Stimulated activated naive CD8-positive, alpha-beta T cell treated with anti-CD3 and anti-CD28 coated beads, Interleukin-15, Interleukin-2, amounts not matched to agents 100 U/mL and 50 U/mL, for 24 hours (primary cell): ENCODE measurements around the gene ST8SIA2.

Experiments
- ATAC-seq: fragments of 150-1000 bp; cut with Tn5 transposase; one replicate; pipeline ENCODE4 v1.10.0; 2021
- DNase-seq: peaks from one replicate; pipeline ENCODE4 v3.0.0; 2021

The ST8SIA2 gene

GRCh38 chr15:92399271-92399950, 5.7 kb downstream of the ST8SIA2 start:
- DNase-seq (no peak), ATAC-seq (no peak)

DNA sequence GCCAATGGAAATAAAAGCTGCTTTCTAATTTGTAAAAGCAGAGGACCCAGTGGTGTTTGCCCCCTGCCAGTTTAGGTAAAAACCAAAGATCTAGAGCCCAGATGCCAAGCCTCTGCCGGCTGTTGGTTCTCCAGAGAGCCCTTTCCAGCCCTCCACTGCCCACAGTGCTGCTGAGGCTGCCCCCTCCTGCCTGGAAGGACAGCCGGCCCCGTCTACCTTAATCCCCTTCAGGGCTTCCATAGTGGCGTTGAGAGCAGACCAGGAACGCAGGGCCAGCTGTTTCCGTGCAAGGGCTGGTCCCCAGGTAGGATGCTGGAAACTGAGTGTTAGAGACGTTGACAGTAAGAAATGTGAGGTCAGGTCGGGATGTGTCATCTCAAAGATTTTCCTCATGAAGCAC, 6.9 kb downstream of the ST8SIA2 start:
- no peak for ATAC-seq
- DNase-seq = no peak

GRCh38 chr15:92400980-92401787, 7.5 kb downstream of the ST8SIA2 start:
- no peak for ATAC-seq
- DNase-seq = no peak

GRCh38 chr15:92402751-92403150, 9.1 kb downstream of the ST8SIA2 start:
- DNase-seq (no peak), ATAC-seq (no peak)

DNA sequence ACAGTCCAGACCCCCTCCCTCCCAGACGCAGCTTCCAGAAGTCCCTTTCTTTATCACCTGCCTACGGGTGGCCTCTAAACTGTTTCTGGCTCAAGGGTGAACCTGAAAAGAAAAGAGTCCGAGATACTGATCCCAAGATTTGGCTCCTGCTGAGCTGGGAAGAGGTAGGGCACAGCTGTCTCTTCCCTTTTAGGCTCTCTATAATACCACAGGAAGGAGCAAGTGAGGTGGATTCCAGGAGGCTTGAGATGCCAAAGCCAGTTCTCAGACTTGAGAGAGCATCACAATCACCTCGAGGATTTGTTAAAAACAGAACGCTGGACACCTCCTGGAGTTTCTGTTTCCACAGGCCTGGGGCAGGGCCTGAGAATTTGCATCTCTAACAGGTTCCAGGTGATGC, 12.3 kb downstream of the ST8SIA2 start:
- DNase-seq (no peak), ATAC-seq (no peak)

GRCh38 chr15:92407321-92407720, 13.6 kb downstream of the ST8SIA2 start:
- ATAC-seq (no peak), DNase-seq (no peak)

GRCh38 chr15:92407916-92408315, 14.2 kb downstream of the ST8SIA2 start:
- ATAC-seq = no peak
- no peak for DNase-seq

GRCh38 chr15:92409006-92409405, 15.3 kb downstream of the ST8SIA2 start:
- no peak for ATAC-seq
- no peak for DNase-seq

GRCh38 chr15:92409521-92409920, 15.8 kb downstream of the ST8SIA2 start:
- no peak for ATAC-seq
- DNase-seq = no peak

- DNase-seq = no peak
- no peak for ATAC-seq
Measured at GRCh38 chr15:92410537-92410936, 16.9 kb downstream of the ST8SIA2 start.

- no peak for DNase-seq
- ATAC-seq = no peak
Measured at GRCh38 chr15:92411256-92411655, 17.6 kb downstream of the ST8SIA2 start.

GRCh38 chr15:92413510-92413909, 19.8 kb downstream of the ST8SIA2 start:
- ATAC-seq (no peak), DNase-seq (no peak)

- no peak for ATAC-seq
- DNase-seq = no peak
Measured at GRCh38 chr15:92415639-92416297, 22.1 kb downstream of the ST8SIA2 start.

DNA sequence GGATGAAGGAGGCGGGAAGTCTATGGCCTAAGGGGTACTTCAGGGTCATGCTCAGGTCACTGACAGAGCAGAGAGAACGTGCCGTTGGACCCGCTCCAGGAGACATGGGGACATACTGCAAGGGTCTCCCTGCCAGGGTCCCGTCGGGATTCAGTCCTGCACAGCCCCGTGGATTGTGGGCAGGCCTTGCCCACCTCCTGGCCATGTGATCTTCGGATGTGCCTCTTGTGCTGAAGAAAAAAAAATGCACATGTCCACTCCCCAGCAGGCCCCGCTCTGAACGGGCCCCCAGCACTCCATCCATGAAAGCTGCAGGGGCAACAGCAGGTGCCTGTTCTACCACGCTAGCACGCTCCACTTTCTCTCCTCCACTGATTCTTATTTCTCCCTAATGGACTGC, 22.9 kb downstream of the ST8SIA2 start:
- DNase-seq (no peak), ATAC-seq (no peak)

- DNase-seq = no peak
- no peak for ATAC-seq
Measured at GRCh38 chr15:92417716-92418115, 24.0 kb downstream of the ST8SIA2 start.

- DNase-seq = no peak
Measured at GRCh38 chr15:92418864-92419263, 25.2 kb downstream of the ST8SIA2 start.

GRCh38 chr15:92421976-92422375, 28.3 kb downstream of the ST8SIA2 start:
- DNase-seq = no peak
- no peak for ATAC-seq

More at GRCh38 chr15:92418864-92419263, 25.2 kb downstream of the ST8SIA2 start:
- no peak for ATAC-seq

DNA sequence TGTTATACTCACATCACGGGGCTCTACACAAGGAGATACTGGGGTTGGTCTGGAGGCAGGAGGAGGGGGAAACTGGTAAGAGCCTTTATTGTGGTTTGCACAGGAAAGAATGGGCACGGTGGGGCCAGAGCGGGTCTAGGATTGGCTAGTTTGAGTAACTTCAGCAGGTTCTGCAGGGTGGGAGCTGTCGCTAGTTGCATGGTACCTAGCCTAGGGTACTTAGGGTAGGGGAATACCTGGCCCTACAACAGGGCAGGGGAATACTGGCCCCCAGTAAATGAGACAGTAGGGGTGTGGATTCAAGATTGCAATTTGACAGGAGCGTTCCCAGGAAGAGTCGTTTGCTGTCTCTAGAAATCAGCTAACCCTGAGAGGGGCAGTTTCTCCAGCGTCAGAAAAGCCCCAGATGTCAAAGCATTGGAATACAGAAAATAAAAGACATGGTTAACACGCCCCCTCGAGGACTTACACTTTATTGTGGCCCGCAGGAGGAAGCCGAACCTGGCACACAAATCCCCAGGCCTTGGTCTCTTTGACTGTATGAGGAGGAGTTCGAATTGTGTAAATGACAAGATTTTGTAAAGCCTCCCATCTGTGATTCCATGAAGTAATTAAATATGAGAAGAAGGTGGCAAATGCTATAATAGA, 32.0 kb downstream of the ST8SIA2 start:
- DNase-seq (no peak), ATAC-seq (no peak)

GRCh38 chr15:92429378-92430068, 35.8 kb downstream of the ST8SIA2 start:
- DNase-seq = no peak

GRCh38 chr15:92430069-92430440, 36.4 kb downstream of the ST8SIA2 start:
- ATAC-seq = no peak
- DNase-seq = no peak

More at GRCh38 chr15:92429378-92430068, 35.8 kb downstream of the ST8SIA2 start:
- ATAC-seq = no peak

- no peak for DNase-seq
- ATAC-seq = no peak
Measured at GRCh38 chr15:92435145-92435544, 41.5 kb downstream of the ST8SIA2 start.

- DNase-seq (no peak), ATAC-seq (no peak)
Measured at GRCh38 chr15:92438471-92438870, 44.8 kb downstream of the ST8SIA2 start.
